Measurements from ENCODE around the gene EPN3. TPM values are rescaled to one million over a fixed set of nuclear protein-coding genes. Genes with fewer than 3 reads are reported as not detected.

EPN3 gene
- total and polyA plus RNA-seq, 4 donors: 1.3 to 2.6 (median 2.5) TPM

- 39 to 55% methylated on average over 3 of the region's 3 CpGs for WGBS, 2 donors
- TF ChIP-seq CTCF (IDR thresholded peaks at IDR 0.05; ENCODE audit: control extremely low read depth, extremely low read depth): no peak
- Histone ChIP-seq H3K9ac (ENCODE audit: insufficient read depth in 1 of 2, low read length in 2 of 2) (no peak overlapping the region), H3K27me3 (ENCODE audit: control insufficient read depth in 3 of 3, insufficient read depth in 3 of 3, low read length in 2 of 3) (no peaks in the 10 kb centered on the region), H3K36me3 (ENCODE audit: control insufficient read depth in 4 of 4, insufficient read depth in 4 of 4, low read length in 4 of 4) (no peaks in the 10 kb centered on the region), H3K27ac (ENCODE audit: low read depth in 1 of 2, low read length in 1 of 2) (no peak overlapping the region), H3K4me1 (ENCODE audit: control insufficient read depth in 5 of 5, insufficient read depth in 5 of 5, low read length in 5 of 5) (peaks cover 3 to 13% (median 5%) of the 10 kb centered on the region in 5 donors), H3K9me3 (ENCODE audit: control insufficient read depth in 4 of 4, insufficient read depth in 3 of 4, low read length in 3 of 4) (no peaks in the 10 kb centered on the region), H3K4me3 (no peak overlapping the region)
- DNase-seq (peak in 1 of 3 donors; percentile 48), ATAC-seq (ENCODE audit: insufficient read depth, low FRiP score) (no peak)
These were observed 21.5 kb upstream of the EPN3 start for GRCh38 chr17:50511058-50511457.

GRCh38 chr17:50513495-50513894 is 19.0 kb upstream of the EPN3 start:
- Histone ChIP-seq H3K4me1 (ENCODE audit: control insufficient read depth in 5 of 5, insufficient read depth in 5 of 5, low read length in 5 of 5) (peaks cover 0 to 14% (median 5%) of the 10 kb centered on the region in 5 donors), H3K4me3 (no peak overlapping the region), H3K27ac (ENCODE audit: low read depth in 1 of 2, low read length in 1 of 2) (no peak overlapping the region), H3K9me3 (ENCODE audit: control insufficient read depth in 4 of 4, insufficient read depth in 3 of 4, low read length in 3 of 4) (no peaks in the 10 kb centered on the region), H3K27me3 (ENCODE audit: control insufficient read depth in 3 of 3, insufficient read depth in 3 of 3, low read length in 2 of 3) (no peaks in the 10 kb centered on the region), H3K36me3 (ENCODE audit: control insufficient read depth in 4 of 4, insufficient read depth in 4 of 4, low read length in 4 of 4) (no peaks in the 10 kb centered on the region), H3K9ac (ENCODE audit: insufficient read depth in 1 of 2, low read length in 2 of 2) (no peak overlapping the region)
- ATAC-seq (ENCODE audit: insufficient read depth, low FRiP score) (no peak), DNase-seq (no peak)
- 80 to 89% methylated on average over 4 of the region's 4 CpGs for WGBS, 2 donors
- TF ChIP-seq CTCF (IDR thresholded peaks at IDR 0.05; ENCODE audit: control extremely low read depth, extremely low read depth): no peak

GRCh38 chr17:50514388-50514787 is 18.1 kb upstream of the EPN3 start:
- DNase-seq (no peak), ATAC-seq (ENCODE audit: insufficient read depth, low FRiP score) (no peak)
- no peak overlapping the region for H3K9ac ChIP-seq (ENCODE audit: insufficient read depth in 1 of 2, low read length in 2 of 2)
- H3K9me3 ChIP-seq (ENCODE audit: control insufficient read depth in 4 of 4, insufficient read depth in 3 of 4, low read length in 3 of 4): no peaks in the 10 kb centered on the region
- H3K27me3 ChIP-seq (ENCODE audit: control insufficient read depth in 3 of 3, insufficient read depth in 3 of 3, low read length in 2 of 3): no peaks in the 10 kb centered on the region
- H3K4me3 ChIP-seq: no peak overlapping the region
- H3K27ac ChIP-seq (ENCODE audit: low read depth in 1 of 2, low read length in 1 of 2): no peak overlapping the region
- H3K4me1 ChIP-seq (ENCODE audit: control insufficient read depth in 5 of 5, insufficient read depth in 5 of 5, low read length in 5 of 5): peaks cover 0 to 19% (median 5%) of the 10 kb centered on the region in 5 donors
- 73 to 93% methylated on average over 3 of the region's 3 CpGs for WGBS, 2 donors
- H3K36me3 ChIP-seq (ENCODE audit: control insufficient read depth in 4 of 4, insufficient read depth in 4 of 4, low read length in 4 of 4): no peaks in the 10 kb centered on the region
- TF ChIP-seq CTCF (IDR thresholded peaks at IDR 0.05; ENCODE audit: control extremely low read depth, extremely low read depth): no peak

All from lung (tissue), 12 donors.